RWPE2 (cell line): ENCODE results near the gene RFX7.

ENCODE experiments used
- ATAC-seq: fragments of 200-7000 bp; cut with Tn5 transposase; 3 replicates; pipeline ENCODE4 v1.9.1; 2021; ENCODE audit warnings: low read depth
- DNase-seq: peaks from one replicate; pipeline ENCODE4 v3.0.0-alpha.2; 2020; ENCODE audit warnings: low spot score
- H3K27ac ChIP-seq: fragments of 450-650 bp; 2 replicates; pipeline ENCODE4 v1.5.1; 2017; ENCODE audit warnings: mild to moderate bottlenecking; ENCODE audit not compliant: poor library complexity, severe bottlenecking
- H3K27me3 ChIP-seq: fragments of 250-450 bp; sonication (Bioruptor Pico); 2 replicates; pipeline ENCODE4 v1.5.1; 2021; ENCODE audit warnings: mild to moderate bottlenecking, moderate library complexity; ENCODE audit not compliant: insufficient read depth, poor library complexity, severe bottlenecking
- H3K36me3 ChIP-seq: fragments of 250-450 bp; sonication (Bioruptor Pico); 2 replicates; pipeline ENCODE4 v1.5.1; 2020; ENCODE audit warnings: low read depth, mild to moderate bottlenecking, moderate library complexity
- H3K4me1 ChIP-seq: fragments of 250-450 bp; sonication (Bioruptor Pico); 2 replicates; pipeline ENCODE4 v1.5.1; 2021; ENCODE audit warnings: mild to moderate bottlenecking, moderate library complexity; ENCODE audit not compliant: insufficient read depth, poor library complexity, severe bottlenecking
- H3K4me3 ChIP-seq: fragments of 250-450 bp; sonication (Bioruptor Pico); 2 replicates; pipeline ENCODE4 v1.5.1; 2021; ENCODE audit warnings: mild to moderate bottlenecking, moderate library complexity; ENCODE audit not compliant: severe bottlenecking
- H3K9me3 ChIP-seq: fragments of 250-450 bp; sonication (Bioruptor Pico); 2 replicates; pipeline ENCODE4 v1.5.1; 2021; ENCODE audit warnings: mild to moderate bottlenecking, moderate library complexity; ENCODE audit not compliant: severe bottlenecking
- TF ChIP-seq, protein P1 (sequence below): fragments of 450-650 bp; IDR thresholded peaks from one replicate; pipeline ENCODE4 v1.5.1; 2017; ENCODE audit warnings: mild to moderate bottlenecking, moderate library complexity; ENCODE audit not compliant: poor library complexity, severe bottlenecking

Gene RFX7

GRCh38 chr15:56236197-56236596 is 7.5 kb downstream of the RFX7 start:
- Histone ChIP-seq H3K4me3 (no peak overlapping the region), H3K27me3 (no peaks in the 10 kb centered on the region), H3K36me3 (peaks cover 91% of the 10 kb centered on the region), H3K9me3 (peaks cover 10% of the 10 kb centered on the region), H3K27ac (no peak overlapping the region), H3K4me1 (peaks cover 12% of the 10 kb centered on the region)
- ATAC-seq (no peak), DNase-seq (no peak)
- TF ChIP-seq, protein P1, sequence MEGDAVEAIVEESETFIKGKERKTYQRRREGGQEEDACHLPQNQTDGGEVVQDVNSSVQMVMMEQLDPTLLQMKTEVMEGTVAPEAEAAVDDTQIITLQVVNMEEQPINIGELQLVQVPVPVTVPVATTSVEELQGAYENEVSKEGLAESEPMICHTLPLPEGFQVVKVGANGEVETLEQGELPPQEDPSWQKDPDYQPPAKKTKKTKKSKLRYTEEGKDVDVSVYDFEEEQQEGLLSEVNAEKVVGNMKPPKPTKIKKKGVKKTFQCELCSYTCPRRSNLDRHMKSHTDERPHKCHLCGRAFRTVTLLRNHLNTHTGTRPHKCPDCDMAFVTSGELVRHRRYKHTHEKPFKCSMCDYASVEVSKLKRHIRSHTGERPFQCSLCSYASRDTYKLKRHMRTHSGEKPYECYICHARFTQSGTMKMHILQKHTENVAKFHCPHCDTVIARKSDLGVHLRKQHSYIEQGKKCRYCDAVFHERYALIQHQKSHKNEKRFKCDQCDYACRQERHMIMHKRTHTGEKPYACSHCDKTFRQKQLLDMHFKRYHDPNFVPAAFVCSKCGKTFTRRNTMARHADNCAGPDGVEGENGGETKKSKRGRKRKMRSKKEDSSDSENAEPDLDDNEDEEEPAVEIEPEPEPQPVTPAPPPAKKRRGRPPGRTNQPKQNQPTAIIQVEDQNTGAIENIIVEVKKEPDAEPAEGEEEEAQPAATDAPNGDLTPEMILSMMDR: no peak

DNA sequence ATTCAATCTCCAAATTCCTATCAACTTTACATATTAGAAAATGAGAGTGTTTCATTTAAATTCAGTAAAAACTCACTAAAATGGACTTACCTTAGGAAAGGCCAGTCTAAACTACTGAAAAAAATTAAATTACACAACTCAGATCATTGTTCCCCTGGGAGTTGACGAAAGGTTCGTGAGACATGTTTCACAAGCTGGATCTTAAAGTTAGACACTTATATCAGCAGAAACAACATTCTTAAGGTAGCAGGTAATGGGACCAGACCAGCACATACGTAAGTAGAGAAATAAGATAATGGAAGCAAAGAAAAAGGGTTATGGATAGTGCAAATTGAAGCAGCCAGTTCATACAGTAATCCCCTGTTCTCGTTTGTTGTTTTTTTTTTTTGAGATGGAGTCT is 8.9 kb downstream of the RFX7 start:
- TF ChIP-seq, protein P1: no peak
- Histone ChIP-seq H3K9me3 (peaks cover 10% of the 10 kb centered on the region), H3K27ac (no peak overlapping the region), H3K4me1 (no peaks in the 10 kb centered on the region), H3K36me3 (peaks cover 92% of the 10 kb centered on the region), H3K4me3 (no peak overlapping the region), H3K27me3 (no peaks in the 10 kb centered on the region)
- DNase-seq: no peak
- no peak for ATAC-seq

DNA sequence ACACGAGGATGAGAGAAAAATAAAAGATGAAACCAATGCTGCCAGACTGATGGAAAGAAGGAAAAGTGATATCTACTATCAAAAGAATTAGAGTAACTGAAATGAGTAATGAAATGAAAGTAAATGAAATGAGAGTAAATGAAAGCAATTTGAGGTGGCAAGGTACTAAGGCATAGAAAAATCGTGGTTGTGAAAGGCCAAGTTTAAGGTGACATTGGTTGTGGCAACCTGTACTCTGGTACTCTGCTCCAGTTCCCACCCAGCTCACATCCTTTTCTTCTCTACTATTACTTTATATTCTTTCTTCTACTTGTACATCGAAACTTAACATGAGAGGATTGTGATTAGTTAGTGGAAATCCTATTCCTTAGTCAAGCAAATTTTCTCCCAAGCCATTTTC is 10.1 kb downstream of the RFX7 start:
- peaks cover 93% of the 10 kb centered on the region for H3K36me3 ChIP-seq
- peaks cover 10% of the 10 kb centered on the region for H3K9me3 ChIP-seq
- no peak overlapping the region for H3K27ac ChIP-seq
- H3K27me3 ChIP-seq: no peaks in the 10 kb centered on the region
- H3K4me1 ChIP-seq: no peaks in the 10 kb centered on the region
- ATAC-seq (no peak), DNase-seq (no peak)
- TF ChIP-seq, protein P1: no peak
- H3K4me3 ChIP-seq: no peak overlapping the region

DNA sequence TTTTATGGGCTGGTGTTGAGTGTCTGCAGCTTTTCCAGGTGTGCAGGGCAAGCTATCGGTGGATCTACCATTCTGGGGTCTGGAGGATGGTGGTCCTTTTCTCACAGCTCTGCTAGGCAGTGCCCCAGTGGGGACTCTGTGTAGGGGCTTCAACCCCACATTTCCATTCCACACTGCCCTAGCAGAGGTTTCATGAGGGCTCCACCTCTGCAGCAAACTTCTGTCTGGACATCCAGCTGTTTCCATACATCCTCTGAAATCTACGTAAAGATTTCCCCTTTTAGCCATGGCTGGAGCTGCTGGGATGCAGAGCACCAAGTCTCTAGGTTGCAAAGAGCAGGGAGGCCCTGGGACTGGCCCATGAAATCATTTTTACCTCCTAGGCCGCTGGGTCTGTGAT is 11.6 kb downstream of the RFX7 start:
- H3K4me3 ChIP-seq: no peak overlapping the region
- ATAC-seq: no peak
- no peak overlapping the region for H3K27ac ChIP-seq
- no peaks in the 10 kb centered on the region for H3K4me1 ChIP-seq
- H3K27me3 ChIP-seq: no peaks in the 10 kb centered on the region
- H3K36me3 ChIP-seq: peaks cover 90% of the 10 kb centered on the region
- TF ChIP-seq, protein P1: no peak
- no peak for DNase-seq
- peaks cover 10% of the 10 kb centered on the region for H3K9me3 ChIP-seq

DNA sequence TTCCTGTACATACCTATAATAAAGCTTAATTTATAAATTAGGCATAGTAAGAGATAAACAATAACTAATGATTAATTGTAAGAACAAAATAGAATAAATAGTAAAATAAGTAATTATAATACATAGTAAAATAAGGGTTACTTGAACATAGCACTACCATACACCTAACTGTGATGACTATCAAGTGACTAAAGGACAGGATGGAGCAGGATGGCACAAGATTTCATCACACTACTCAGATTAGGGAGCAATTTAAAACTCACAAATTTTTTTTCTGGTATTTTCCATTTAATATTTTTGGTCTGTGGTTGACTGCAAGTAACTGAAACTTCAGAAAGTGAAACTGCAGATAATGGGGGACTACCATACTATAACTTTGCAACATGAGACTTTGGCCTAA is 14.8 kb downstream of the RFX7 start:
- TF ChIP-seq, protein P1: no peak
- ATAC-seq: no peak
- Histone ChIP-seq H3K27ac (no peak overlapping the region), H3K9me3 (peaks cover 13% of the 10 kb centered on the region), H3K4me3 (no peak overlapping the region), H3K27me3 (no peaks in the 10 kb centered on the region), H3K36me3 (peaks cover 83% of the 10 kb centered on the region), H3K4me1 (no peaks in the 10 kb centered on the region)
- no peak for DNase-seq
